H7 (cell line): ENCODE results near the gene HDAC4. TPM values are rescaled to one million over a fixed set of nuclear protein-coding genes. Genes with fewer than 3 reads are reported as not detected.

ENCODE experiments used
- DNase-seq: peaks from one replicate; pipeline ENCODE4 v3.0.0; 2012
- H3K27me3 ChIP-seq: 2 replicates; pipeline ENCODE4 v1.6.0; 2011; ENCODE audit warnings: mild to moderate bottlenecking, low read length; ENCODE audit not compliant: control insufficient read depth, insufficient read depth
- H3K36me3 ChIP-seq: replicated peaks from 2 replicates; pipeline ENCODE4 v1.5.1; 2011; ENCODE audit warnings: low read length; ENCODE audit not compliant: control insufficient read depth, insufficient read depth
- H3K4me3 ChIP-seq: 2 replicates; pipeline ENCODE4 v1.5.1; 2011; ENCODE audit warnings: low read depth, mild to moderate bottlenecking, control low read depth, low read length, moderate library complexity; ENCODE audit not compliant: insufficient read depth
- total RNA-seq: library from RNA; depleted of rRNA; stranded (reverse); fragments of >200 nt; shearing (Covaris generic); gene quantifications from 2 replicates; pipeline ENCODE4 v1.2.3, GENCODE V29; 2014

HDAC4 gene
- total RNA-seq, 1 experiment from 2014 or later: 18.1 TPM

DNA sequence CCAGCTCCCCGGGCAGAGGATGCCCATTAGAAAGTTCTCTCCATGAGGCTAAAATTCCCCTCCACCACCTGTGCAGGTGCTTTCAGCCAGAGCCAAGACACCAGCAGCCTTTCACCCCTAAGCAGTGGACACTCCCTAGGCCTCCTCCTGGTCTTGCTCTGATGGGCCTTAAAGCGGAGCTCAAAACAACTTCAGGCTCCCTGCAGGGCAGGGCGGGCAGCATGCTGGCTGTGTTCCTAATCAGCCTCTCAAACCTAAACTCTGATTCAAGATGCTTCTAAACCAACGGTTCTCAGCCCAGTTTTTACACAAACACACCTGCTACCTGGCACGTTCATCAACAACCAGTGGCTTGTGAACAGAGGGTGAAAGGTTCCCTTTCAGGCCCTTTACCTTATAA lies 298.6 kb downstream of the HDAC4 start:
- no peak overlapping the region for H3K4me3 ChIP-seq
- no peak for DNase-seq
- H3K36me3 ChIP-seq: no peaks in the 10 kb centered on the region; the same call in none of the 2 replicates
- H3K27me3 ChIP-seq: no peaks in the 10 kb centered on the region

DNA sequence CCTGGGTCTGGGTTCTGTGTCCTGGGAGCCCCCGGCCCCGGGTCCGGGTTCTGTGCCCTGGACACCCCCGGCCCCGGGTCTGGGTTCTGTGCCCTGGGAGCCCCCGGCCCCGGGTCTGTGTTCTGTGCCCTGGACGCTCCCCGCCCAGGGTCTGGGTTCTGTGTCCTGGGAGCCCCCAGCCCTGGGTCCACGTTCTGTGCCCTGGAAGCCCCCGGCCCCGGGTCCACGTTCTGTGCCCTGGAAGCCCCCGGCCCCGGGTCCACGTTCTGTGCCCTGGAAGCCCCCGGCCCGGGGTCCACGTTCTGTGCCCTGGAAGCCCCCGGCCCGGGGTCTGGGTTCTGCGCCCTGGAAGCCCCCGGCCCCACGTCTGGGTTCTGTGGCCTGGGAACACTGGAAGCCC lies 299.0 kb downstream of the HDAC4 start:
- DNase-seq: no peak
- Histone ChIP-seq H3K27me3 (no peaks in the 10 kb centered on the region), H3K36me3 (no peaks in the 10 kb centered on the region; the same call in none of the 2 replicates), H3K4me3 (no peak overlapping the region)

DNA sequence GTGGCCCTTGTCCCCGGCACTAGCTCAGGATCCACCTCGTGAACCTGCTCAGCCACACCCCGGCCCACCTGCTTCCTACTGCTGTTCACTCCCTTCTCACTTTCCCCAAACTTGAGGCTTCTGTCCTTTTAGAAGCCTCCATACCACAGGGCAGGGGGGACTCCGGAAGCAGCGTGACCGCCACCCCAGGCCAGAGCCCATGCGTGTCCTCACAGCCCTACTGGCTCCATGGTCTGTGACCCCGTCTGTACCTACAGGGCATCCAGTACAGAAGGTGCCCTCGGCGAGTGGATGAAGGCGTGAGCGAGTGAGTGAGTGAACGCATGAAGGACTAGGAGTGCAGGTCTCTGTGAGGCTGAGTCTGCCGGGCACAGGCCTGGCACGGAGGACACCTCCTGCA lies 299.7 kb downstream of the HDAC4 start:
- H3K36me3 ChIP-seq: no peaks in the 10 kb centered on the region; the same call in none of the 2 replicates
- no peak overlapping the region for H3K4me3 ChIP-seq
- H3K27me3 ChIP-seq: no peaks in the 10 kb centered on the region
- no peak for DNase-seq

DNA sequence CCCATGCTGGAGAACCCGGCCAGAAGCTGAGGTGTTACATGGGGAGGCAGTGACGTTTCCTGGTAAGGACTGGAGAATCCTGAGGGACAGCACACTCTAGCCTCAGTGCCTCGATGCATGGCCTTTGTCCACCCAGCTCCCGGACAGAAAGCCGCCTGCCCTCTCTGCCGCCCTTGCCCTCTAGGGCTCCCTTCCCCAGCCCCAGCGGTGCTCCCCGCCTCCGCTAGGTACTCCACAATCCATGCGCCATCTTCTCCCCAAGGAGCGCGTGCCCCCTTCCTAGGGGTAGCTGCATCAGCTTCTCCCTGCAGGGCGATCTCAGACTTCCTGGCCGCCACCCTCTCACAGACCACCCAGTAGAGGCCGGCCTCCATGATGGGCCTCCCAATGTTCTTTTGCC lies 301.3 kb downstream of the HDAC4 start:
- Histone ChIP-seq H3K4me3 (no peak overlapping the region), H3K36me3 (no peaks in the 10 kb centered on the region; the same call in none of the 2 replicates), H3K27me3 (no peaks in the 10 kb centered on the region)
- DNase-seq: no peak

DNA sequence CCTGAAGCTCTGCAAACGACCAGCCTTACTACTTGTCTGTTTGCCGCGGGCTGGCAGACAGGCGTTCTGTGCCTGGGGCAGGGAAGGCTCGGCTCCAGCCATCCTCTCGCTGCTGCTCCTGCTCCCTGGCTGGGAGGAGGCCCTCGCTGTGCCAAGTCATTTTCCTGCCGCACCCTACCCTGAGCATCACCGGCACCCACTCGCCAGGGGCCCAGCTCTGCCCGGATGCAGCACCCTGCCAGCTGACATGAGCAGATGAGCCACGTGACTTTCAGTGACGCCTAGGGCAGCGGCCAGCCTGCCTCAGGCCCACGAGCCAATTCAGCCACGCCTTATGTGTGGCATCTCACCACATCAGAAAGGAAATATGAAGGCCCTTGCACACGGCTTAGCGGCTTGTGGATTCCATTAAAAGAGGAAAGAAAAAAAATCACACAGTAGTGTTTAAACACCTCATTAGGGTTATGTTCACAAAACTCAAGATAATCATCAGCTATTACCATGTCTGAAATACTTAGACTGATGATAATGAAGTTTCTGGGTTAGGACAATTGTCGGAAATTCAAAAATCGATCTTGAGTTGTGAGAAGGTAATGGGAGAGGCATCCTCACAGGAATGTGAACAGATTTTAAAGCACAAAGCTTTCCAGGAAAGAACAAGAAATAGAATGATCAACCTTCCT lies 302.4 kb downstream of the HDAC4 start:
- Histone ChIP-seq H3K4me3 (no peak overlapping the region), H3K27me3 (no peaks in the 10 kb centered on the region), H3K36me3 (no peaks in the 10 kb centered on the region; the same call in none of the 2 replicates)
- DNase-seq: no peak

DNA sequence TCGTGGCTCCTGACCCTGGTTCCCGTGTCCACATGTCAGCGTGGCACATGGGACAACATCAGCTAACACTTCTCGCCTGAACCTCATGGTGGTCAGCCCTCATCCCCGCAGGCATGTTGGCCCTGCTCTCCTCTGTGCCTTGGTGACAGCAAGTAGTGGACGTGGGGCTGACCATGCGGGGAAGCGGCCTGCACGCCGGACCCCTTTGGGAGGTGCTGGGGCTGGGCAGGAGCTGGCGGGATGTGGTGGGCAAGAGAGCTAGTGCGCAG lies 303.5 kb downstream of the HDAC4 start:
- Histone ChIP-seq H3K27me3 (no peaks in the 10 kb centered on the region), H3K36me3 (no peaks in the 10 kb centered on the region; the same call in none of the 2 replicates), H3K4me3 (no peak overlapping the region)
- no peak for DNase-seq

DNA sequence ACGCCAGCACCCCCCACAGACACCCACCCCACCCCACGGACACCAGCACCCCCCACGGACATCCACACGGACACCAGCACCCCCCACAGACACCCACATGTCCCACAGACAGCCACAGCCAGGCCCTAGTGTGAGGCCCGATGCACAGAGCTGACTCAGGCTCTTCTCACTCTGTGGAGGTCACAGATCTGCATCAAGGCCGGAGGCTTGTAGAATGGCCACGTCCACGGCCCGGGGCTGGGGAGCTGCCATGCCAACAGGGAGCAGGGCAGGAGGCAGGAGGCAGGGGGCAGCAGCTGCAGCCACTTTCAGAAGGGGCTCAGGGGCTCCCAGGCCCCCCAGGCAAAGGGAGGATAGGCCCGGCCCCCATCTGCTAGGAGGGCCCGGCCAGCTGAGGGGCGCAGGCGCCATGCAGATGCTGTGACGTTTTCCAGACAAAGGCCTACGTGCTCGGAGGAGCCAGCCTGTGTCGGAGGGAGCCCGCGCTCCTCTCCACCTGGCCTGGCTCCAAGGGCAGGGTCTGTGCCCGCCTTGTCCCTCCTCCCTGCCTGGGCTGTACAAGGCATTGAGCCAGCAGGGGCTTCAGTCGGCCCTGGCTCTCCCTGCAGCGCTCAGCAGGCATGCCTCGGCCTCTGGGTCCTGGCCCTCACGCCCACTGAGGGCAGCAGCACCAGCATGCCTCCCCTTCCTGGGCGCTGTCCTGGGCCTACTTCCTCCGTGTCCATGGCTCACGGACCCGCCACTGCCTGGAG lies 304.0 kb downstream of the HDAC4 start:
- no peak for DNase-seq
- Histone ChIP-seq H3K4me3 (no peak overlapping the region), H3K36me3 (no peaks in the 10 kb centered on the region; the same call in none of the 2 replicates), H3K27me3 (no peaks in the 10 kb centered on the region)

DNA sequence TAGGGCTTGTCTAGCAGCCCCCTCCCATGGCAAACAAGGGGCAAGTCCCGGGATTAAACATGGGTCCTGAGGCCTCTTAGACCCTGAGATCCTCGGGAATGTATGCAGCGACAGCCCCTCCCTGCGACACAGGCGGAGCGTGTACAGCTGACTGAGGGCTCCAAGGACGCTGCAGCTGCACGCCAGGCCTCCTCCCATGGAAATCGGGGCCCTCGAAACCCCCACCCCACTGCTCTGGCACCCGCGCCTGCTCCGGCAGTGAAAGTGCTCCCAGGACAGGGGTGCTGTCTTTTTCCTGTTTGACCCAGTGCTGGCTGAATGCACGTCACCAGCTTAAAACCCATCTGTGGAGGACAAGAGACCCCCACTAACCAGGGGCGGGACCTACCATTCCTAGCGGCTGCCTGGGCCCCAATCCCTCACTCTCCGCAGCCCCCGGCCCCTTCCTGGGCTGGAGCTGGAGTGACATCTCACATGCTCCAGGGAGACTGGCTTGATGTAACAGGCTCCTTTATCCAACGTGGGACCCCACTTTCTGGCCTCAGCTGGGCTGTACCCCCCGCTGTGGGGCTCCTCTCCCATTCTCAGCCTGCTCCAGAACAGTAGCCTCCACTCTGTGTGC lies 305.2 kb downstream of the HDAC4 start:
- no peaks in the 10 kb centered on the region for H3K27me3 ChIP-seq
- no peak for DNase-seq
- H3K36me3 ChIP-seq: no peaks in the 10 kb centered on the region; the same call in none of the 2 replicates
- H3K4me3 ChIP-seq: no peak overlapping the region

DNA sequence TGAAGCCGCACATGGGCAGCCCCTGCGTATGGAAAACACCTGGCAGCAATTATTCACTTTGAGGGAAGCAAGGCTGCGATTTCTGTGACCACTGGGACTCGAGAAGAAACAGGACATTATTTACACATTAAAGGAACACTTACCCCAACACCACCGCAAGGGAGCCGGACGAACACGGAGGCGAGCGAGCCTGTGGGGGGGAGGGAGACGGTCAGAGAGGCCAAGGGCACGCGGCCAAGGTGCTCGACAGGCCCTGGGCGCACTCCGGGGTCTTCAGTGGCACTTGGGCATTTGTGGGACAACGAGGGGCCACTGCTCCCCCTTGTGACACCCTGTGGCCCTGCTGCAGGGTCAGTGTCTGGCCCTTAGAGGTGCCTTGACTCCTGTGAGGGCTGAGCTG lies 306.0 kb downstream of the HDAC4 start:
- no peaks in the 10 kb centered on the region for H3K27me3 ChIP-seq
- H3K4me3 ChIP-seq: no peak overlapping the region
- no peaks in the 10 kb centered on the region; the same call in none of the 2 replicates for H3K36me3 ChIP-seq

DNA sequence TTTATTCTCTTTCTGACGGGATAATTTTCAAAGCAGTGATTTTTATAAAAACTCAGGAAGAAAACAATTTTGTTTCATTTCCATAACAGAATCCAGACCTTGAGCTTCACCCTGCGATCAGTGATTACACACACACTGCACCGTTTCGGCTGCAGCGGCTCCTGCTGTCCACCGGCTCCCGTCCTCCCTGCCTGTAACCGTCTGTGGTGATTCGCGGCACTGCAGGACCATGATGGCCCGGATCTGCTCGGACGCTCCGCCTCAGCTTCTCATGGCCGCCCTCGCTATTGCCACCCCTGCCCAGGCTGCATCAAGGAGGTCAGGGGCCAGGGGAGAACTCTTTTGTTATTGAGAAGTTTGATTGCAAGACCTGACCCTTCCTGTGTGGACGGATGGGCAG lies 306.9 kb downstream of the HDAC4 start:
- Histone ChIP-seq H3K4me3 (no peak overlapping the region), H3K36me3 (no peaks in the 10 kb centered on the region; the same call in 1 of the 2 replicates), H3K27me3 (no peaks in the 10 kb centered on the region)
- DNase-seq: no peak

More for the DNA sequence above, 306.0 kb downstream of the HDAC4 start:
- DNase-seq: no peak

DNA sequence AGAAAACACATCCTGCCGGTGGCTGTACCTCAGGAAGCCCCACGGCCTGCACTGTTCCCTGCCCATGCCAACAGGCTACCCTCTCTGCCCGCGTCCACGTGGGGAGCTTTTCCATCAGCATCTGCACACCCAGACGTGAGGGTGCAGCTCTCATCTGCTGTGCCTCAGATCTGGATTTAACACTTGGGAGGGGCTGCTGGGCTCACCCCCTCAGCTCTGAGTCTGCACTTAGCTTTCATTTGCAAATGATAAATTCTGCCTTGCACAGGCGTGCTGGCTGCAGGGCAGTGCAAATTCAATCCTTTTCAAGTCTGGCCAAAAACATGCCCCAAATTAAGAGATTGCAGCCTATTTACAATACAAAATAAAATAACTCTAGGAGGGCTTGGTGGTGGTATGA lies 307.3 kb downstream of the HDAC4 start:
- H3K4me3 ChIP-seq: no peak overlapping the region
- DNase-seq: no peak
- no peaks in the 10 kb centered on the region; the same call in 1 of the 2 replicates for H3K36me3 ChIP-seq
- no peaks in the 10 kb centered on the region for H3K27me3 ChIP-seq

DNA sequence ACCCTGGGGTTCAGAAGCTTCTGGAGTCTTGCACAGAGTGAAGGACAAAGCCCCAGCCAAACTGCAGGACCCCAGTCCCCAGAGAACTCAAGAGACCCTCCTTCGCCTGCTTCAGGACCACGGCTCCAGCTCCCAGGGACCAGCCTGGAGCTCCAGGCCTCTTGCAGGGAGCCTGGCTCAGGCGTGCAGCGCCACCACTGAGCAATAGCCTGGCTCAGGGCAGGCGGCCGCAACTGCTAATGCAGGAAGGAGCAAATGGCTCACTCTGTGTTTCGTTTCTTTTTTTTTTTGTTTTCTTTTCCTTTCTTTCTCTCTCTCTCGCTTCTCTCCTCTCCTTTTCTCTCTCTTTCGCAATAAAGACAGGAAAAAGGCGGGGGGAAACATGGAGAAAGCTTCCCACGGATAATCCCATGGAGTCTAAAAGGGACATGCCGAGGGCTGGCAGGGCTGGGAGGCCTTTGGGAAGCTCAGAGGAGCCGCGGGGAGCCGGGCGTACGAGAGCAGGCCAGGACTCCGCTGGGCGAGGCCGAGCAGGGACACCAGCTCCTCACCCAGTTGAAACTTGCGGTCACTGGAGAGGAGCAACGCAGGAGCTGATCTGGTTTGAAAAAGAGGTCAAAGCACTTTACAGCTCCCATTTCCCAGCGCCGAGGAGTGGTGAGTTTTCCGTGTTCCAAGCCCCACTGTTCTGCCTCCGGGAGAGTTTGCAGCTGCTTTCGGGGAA lies 308.1 kb downstream of the HDAC4 start:
- H3K36me3 ChIP-seq: no peaks in the 10 kb centered on the region; the same call in none of the 2 replicates
- no peak overlapping the region for H3K4me3 ChIP-seq
- DNase-seq: no peak

DNA sequence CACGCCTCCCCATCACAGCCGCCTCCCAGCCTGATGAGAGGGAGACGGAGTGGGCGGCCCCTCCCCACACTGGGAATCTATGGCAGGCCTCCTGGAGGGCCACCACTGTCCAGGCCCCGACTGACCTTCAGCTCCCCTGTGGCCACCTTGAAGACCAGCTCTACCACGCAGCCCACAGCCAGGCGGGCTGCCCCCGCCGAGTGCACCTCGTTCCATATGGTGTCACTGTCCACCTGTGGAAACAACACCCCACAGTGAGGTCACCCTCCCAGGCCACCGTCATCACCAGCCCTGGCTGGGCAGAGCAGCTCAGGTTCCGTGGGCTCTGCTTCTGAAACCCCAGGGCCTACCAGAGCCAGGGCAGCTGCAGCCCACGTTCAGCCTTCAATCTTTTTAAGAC lies 310.9 kb downstream of the HDAC4 start:
- Histone ChIP-seq H3K4me3 (no peak overlapping the region), H3K36me3 (no peaks in the 10 kb centered on the region; the same call in none of the 2 replicates), H3K27me3 (no peaks in the 10 kb centered on the region)
- no peak for DNase-seq

More for the DNA sequence above, 308.1 kb downstream of the HDAC4 start:
- H3K27me3 ChIP-seq: no peaks in the 10 kb centered on the region

DNA sequence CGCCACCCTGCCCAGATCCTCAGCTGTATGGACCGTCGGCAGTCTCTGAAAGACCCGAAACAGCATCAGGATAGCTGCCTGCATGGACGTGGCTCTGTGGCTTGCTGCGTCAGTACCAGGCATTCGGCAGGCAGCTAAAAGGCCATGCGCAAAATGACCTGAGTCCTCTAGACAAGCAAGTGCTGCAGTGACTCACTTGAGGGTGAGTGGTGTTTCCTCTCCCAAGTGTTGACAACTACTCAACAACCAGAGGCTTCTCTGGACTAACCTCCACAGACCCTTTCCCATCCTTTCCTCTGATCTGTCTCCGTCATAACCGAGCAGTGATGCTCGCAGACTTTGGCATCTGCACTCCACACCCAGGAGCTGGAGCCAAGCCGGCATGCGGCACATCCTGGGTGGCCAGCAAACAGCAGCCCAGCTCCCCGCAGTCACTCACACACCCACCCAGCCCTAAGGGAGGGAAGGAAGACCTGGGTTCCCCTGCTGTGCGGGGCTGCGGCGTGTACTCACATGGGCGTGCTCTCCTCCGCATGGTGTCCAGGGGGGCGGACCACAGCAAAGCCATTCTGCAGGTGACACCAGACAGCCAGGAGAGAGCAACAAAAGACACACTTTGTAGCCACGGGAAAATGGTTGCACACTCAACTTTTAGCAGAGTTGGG lies 313.6 kb downstream of the HDAC4 start:
- no peak for DNase-seq
- Histone ChIP-seq H3K27me3 (no peaks in the 10 kb centered on the region), H3K36me3 (no peaks in the 10 kb centered on the region; the same call in none of the 2 replicates), H3K4me3 (no peak overlapping the region)
